NCI-H524 treated with DMSO at 0.1 percent for 48 hours (cell line): ENCODE measurements around the gene LSM4.

Source experiments
- DNase-seq: peaks from one replicate; lab custom pipeline; 2025; lab: John Stamatoyannopoulos, UW

Gene LSM4

DNA sequence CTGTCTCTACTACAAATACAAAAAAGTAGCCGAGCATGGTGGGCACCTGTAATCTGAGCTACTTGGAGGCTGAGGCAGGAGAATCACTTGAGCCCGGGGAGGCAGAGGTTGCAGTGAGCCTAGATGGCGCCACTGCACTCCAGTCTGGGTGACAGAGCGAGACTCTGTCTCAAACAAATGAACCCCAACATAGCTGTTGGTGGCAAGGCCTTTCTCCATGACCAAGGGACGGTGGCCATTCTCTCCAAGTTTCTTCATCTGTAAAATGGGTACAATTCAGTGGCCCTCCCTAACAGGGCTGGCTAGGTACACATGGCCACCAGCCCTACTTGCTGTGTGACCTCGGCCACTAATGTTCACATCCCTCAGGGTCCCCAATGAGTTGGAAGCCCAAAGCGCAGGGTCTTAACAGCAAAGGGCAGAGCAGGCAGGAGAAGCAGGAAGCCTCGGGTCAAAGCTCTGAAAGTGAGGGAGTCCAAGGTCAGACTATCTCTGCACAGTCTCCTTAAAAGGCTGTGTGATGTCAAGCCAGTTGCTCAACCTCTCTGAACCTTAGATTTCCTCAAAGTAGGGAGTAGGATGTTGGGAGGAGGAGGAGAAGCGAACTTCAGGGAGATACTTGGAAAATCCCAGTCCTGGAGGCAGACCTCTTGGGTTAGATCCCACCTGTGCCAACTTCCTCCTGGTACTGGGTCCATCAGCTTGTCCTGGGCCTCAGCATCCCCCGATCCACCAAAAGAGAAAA is 44.2 kb downstream of the LSM4 start:
- DNase-seq = no peak

DNA sequence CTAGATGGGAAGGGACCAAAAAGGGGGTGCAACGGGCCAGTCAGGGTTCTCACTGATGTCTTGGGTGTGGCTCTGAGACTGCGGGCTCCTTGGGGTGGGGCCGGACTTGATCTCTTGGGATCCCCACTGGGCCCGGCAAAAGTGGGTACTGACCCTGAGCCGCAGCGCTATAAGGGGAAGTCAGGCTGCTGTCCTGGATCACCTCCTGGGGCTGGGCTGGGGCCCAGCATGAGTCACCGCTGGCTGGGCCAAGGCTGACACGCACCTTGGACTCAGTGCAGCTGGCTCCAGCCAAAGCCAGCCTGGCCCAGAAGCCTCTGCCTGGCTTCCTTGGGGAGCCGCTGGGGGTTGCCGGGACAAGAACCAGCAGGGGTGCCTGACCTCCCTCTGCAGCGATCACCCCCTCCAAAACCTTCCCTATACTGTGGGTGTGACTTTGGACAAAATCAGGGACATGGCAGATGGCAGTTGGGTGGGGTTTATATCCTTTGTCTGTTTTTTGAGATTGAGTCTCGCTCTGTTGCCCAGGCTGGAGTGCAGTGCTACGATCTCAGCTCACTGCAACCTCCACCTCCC is 48.0 kb downstream of the LSM4 start:
- no peak for DNase-seq

DNA sequence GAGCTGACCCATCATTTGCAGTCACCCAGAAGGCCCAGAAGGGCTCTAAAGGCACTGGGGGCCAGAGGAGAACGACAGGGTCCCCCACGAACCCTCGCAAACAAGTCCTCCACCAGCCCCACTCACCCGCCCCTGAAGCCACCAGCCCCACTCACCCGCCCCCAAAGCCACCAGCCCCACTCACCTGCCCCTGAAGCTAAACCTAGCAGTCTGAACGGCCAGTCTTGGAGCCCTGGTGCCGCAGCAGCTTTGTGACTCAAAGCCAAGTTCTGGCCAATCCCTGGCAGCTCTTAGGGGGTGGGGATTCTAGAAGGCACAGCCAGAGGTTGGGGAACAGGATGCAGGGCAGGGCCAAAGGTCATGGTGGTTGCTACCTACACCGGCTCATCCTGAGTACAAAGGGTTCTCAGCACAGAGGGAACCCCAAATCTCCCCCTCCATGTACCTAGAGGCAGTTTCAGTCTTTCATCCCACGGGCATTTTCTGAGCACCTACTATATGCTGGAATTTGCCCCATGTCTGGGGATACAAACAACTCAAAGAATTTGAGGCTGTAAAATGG is 48.6 kb downstream of the LSM4 start, which contains the start of gene IQCN:
Gene IQCN (minus strand): TSS at position 234 of the 562 bp plus-strand sequence. CDS start 4,974 bp downstream, outside the sequence.
- no peak for DNase-seq

- no peak for DNase-seq
Observed at GRCh38 chr19:18273561-18274218, 49.2 kb downstream of the LSM4 start.

GRCh38 chr19:18271433-18271841 is 51.4 kb downstream of the LSM4 start:
- DNase-seq = no peak

- no peak for DNase-seq
Observed at GRCh38 chr19:18270326-18270725, 52.5 kb downstream of the LSM4 start.

DNA sequence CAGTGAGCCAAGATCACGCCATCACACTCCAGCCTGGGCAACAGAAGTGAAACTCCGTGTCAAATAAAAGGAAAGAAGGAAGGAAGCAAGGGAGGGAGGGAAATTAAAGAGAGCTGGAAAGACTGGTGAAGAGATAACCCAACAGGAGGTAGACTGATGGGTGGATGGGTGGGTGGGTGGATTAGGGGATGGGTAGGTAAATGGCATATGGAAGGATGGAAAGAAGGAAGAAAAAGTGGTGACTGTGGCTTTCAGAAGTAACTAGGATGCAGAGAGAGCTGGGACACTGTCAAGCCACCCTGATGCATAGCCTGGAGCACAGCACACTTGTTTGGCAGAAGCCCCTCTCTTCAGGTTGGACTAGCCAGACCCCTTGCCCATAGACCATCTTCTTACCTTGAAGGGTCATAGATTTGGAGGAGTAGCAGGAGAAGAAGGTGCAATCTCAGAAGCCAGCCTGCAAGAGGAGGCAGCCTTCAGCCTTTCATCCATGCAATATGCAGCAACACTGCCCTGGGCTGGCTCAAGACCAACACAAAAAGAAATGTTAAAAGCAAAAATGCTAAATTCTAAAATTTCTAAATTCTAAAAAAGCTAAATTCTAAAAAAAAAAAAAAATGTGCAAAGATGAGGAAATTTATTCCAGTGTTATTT is 53.7 kb downstream of the LSM4 start:
- no peak for DNase-seq

GRCh38 chr19:18266771-18267686 is 55.8 kb downstream of the LSM4 start:
- DNase-seq = no peak

- DNase-seq = no peak
Observed at GRCh38 chr19:18265582-18265981, 57.3 kb downstream of the LSM4 start.

DNA sequence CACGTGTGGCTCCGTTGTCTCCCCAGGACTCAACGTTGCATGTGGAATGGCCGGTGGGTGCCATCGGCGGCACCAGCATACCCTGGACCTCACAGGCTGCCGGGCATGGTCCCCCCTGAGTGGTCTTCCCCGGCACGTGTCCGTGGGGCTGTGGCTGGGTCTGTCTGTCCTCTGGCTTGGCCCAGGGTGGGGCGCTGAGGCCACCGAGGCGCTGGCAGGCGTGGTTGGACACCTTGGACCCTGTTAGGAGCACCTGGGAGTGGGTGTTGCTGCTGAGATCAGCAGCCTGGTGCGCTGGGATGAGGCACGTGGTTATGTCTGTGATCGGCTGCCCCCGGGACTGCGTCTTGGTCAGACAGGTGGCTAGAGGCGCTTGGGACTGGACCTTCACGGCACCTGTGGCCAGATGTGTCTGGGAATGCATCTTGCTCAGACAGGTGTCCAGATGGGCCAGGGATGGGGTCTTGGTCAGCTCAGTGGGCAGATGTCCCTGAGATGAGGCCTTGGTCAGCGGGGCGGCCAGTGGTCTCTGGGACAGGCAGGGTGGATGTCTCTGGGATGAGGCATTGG is 57.8 kb downstream of the LSM4 start:
- no peak for DNase-seq

- DNase-seq = no peak
Observed at GRCh38 chr19:18264137-18264854, 58.6 kb downstream of the LSM4 start.

GRCh38 chr19:18263324-18264136 is 59.3 kb downstream of the LSM4 start:
- no peak for DNase-seq

DNA sequence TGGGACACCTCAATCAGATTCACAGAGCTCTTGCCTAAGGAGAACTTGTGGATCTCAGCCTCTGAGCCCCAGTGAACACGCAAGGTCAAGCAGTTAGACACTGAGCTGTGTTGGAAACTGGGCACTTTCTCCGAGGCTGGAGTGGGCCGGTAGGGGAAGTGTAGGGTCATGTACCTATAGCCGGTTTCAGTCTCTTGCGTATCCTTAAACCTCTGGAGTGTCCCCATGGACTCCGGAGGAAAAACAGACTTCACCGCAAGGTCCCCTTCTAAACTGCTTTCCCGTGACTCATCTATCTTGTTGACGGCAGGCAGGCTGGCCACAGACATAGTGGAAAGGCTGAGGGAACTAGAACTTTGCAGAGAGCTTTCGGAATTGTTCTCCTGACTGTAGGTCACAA is 60.0 kb downstream of the LSM4 start:
- no peak for DNase-seq

GRCh38 chr19:18262144-18262543 is 60.7 kb downstream of the LSM4 start:
- DNase-seq = no peak

DNA sequence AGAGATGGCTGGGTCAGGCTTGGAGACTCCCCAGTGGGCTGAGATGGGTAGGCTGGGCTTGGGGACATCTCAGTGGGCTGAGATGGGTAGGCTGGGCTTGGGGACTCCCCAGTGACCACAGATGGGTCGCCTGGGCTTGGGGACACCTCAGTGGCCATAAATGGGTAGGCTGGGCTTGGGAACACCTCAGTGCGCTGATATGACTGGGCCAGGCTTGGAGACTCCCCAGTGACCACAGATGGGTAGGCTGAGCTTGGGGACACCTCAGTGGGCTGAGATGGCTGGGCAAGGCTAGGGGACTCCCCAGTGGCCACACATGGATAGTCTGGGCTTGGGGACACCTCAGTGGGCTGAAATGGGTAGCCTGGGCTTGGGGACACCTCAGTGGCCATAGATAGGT is 61.4 kb downstream of the LSM4 start:
- no peak for DNase-seq

DNA sequence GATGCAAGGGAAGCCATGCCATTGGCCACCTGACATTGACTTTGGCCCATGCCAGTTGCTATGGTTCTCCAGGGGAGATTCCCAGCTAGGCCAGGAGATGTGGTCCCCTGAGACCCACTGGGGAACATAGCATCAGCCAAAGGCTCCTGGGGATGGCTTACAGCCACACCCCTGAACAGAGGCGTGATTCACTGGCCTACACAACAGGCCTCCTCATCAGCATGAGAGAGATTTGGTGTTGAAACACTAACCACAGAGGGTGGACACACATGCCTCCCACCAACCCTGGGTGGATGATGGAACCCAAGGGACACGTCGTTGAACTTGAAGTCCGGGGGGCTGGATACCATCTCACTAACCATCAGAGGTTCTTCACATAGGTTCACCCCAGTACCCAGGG is 63.0 kb downstream of the LSM4 start:
- no peak for DNase-seq

DNA sequence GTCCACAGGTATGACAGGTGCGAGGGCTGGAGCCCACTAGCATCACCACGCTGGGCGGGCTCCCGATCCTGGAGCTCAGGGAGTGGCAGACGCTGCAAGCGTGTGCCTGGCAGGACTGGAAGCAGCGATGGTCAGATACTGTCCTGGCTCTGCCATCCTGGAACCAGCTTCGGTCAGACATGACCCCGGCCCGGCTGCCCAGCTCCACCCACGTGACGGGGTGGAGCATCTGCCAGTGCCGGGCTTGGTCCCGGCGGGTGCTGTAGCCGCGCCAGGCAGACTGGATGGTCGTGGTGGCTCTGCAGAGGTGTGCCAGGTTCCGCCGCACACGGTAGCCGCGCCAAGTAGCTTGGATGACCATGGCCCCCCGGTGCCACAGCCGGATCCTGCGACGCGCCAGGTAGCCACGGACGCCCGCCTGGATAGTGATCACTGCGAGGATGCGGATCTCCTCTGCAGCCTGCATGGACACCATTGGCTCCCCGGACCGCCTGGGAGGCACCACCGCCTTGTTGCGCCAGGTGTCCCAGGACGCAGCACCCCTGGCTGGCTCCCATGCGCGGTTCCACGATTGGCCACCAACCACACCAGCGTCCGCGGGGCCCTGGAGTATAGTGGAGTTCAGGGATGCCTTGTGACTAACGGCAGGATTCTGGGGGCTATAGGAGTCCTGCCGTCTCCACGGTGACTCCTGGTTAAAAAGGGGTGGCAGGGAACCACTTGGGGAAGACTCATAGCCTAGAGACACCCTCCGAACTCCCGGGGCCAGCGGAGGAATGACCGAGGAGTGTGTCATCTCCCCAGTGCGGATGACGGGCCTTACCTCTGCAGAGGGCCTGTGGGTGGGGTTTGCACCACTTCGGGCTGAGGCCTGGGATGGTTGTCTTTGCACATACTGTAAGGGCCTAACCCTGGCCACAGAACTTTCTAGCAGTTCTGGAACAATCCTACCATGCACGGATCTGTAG is 65.1 kb downstream of the LSM4 start:
- DNase-seq = no peak
